Lower leg skin (tissue), 3 donors: ENCODE data around the gene GLS.

Experiments
- POLR2A ChIP-seq, 2 donors: fragments of 450-650 bp; IDR thresholded peaks; one replicate each; pipeline ENCODE4 v1.6.1; 2016 to 2017; ENCODE audit warnings: antibody characterized with exemption in 2 of 2, mild to moderate bottlenecking in 1 of 2, moderate library complexity in 1 of 2
- TF ChIP-seq, protein P1 (sequence below), 3 donors: fragments of 450-650 bp; IDR thresholded peaks; one replicate each; pipeline ENCODE4 v1.5.1; 2016; ENCODE audit warnings: antibody characterized with exemption in 3 of 3, mild to moderate bottlenecking in 3 of 3, moderate library complexity in 2 of 3

DNA sequence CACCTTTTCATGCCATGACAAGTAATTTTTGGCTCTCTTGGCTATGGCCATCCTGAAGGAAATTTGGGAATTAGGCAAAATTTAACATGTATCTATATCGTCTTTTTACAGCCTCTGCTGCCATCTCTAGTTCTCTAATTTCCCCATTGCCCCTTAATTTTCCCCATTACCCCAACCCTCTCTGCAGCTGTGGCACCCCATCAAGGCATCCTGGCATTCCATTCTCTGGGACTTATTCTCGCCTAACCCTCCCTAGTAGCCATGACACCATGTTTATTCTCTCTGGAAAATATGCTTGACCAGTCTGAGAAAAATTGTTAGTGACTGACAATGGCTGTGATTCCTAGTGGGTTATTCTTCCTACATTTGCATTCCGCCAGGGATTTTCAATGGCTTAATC, 43.9 kb upstream of the GLS start:
- TF ChIP-seq, protein P1, sequence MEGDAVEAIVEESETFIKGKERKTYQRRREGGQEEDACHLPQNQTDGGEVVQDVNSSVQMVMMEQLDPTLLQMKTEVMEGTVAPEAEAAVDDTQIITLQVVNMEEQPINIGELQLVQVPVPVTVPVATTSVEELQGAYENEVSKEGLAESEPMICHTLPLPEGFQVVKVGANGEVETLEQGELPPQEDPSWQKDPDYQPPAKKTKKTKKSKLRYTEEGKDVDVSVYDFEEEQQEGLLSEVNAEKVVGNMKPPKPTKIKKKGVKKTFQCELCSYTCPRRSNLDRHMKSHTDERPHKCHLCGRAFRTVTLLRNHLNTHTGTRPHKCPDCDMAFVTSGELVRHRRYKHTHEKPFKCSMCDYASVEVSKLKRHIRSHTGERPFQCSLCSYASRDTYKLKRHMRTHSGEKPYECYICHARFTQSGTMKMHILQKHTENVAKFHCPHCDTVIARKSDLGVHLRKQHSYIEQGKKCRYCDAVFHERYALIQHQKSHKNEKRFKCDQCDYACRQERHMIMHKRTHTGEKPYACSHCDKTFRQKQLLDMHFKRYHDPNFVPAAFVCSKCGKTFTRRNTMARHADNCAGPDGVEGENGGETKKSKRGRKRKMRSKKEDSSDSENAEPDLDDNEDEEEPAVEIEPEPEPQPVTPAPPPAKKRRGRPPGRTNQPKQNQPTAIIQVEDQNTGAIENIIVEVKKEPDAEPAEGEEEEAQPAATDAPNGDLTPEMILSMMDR (IDR thresholded peaks at IDR 0.05): no peak
- TF ChIP-seq POLR2A (IDR thresholded peaks at IDR 0.05): no peak
